CD4-positive, CD25-positive, alpha-beta regulatory T cell (primary cell): Measurements from ENCODE around the gene CTNNA2. TPM values are rescaled to one million over a fixed set of nuclear protein-coding genes. Genes with fewer than 3 reads are reported as not detected.

Experiments
- ATAC-seq, 2 donors: fragments of 150-1000 bp; cut with Tn5 transposase; one replicate each; pipeline ENCODE4 v1.10.0; 2021; ENCODE audit warnings: low read depth in 2 of 2, moderate number of reproducible peaks in 2 of 2, moderate library complexity in 1 of 2
- DNase-seq, 3 donors: peaks; one replicate each; pipeline versions ENCODE4 v3.0.0 to v3.0.0-alpha.2; 2012 to 2022; ENCODE audit warnings: mixed read lengths in 1 of 3
- H3K27ac ChIP-seq: one replicate; pipeline ENCODE4 v1.7.0; 2013; ENCODE audit warnings: mild to moderate bottlenecking, low read length; ENCODE audit not compliant: insufficient read depth, poor library complexity, severe bottlenecking
- H3K27me3 ChIP-seq: one replicate; pipeline ENCODE4 v1.7.0; 2013; ENCODE audit warnings: low read length; ENCODE audit not compliant: control insufficient read depth, insufficient read depth
- H3K36me3 ChIP-seq: one replicate; pipeline ENCODE4 v1.7.0; 2013; ENCODE audit warnings: mild to moderate bottlenecking, low read length, moderate library complexity; ENCODE audit not compliant: control insufficient read depth, insufficient read depth
- H3K4me1 ChIP-seq: 2 replicates; pipeline ENCODE4 v1.7.0; 2013; ENCODE audit warnings: mild to moderate bottlenecking, low read length; ENCODE audit not compliant: insufficient read depth, control insufficient read depth, poor library complexity, severe bottlenecking
- H3K4me3 ChIP-seq: one replicate; pipeline ENCODE4 v1.7.0; 2013; ENCODE audit warnings: low read depth, mild to moderate bottlenecking, low read length, moderate library complexity
- H3K9me3 ChIP-seq, 2 experiments: 1 replicate in 1 of 2; 2 replicates in 1 of 2; pipeline ENCODE4 v1.7.0; 2013; ENCODE audit warnings: low read length in 2 of 2, mild to moderate bottlenecking in 1 of 2, moderate library complexity in 1 of 2; ENCODE audit not compliant: control insufficient read depth in 2 of 2
- H3K27ac Mint-ChIP-seq, 3 donors: one replicate each; pipeline ENCODE4 v1.8.0; 2020 to 2022; ENCODE audit warnings: mild to moderate bottlenecking in 3 of 3, mixed read lengths in 3 of 3, moderate library complexity in 2 of 3
- H3K27me3 Mint-ChIP-seq: one replicate; pipeline ENCODE4 v1.8.0; 2022; ENCODE audit warnings: mild to moderate bottlenecking, mixed read lengths
- H3K36me3 Mint-ChIP-seq: one replicate; pipeline ENCODE4 v1.8.0; 2020; ENCODE audit warnings: mixed read lengths
- H3K4me1 Mint-ChIP-seq, 4 donors: one replicate each; pipeline ENCODE4 v1.8.0; 2020 to 2022; ENCODE audit warnings: mixed read lengths in 4 of 4, mild to moderate bottlenecking in 1 of 4
- H3K4me3 Mint-ChIP-seq, 4 donors: one replicate each; pipeline ENCODE4 v1.8.0; 2020 to 2022; ENCODE audit warnings: mild to moderate bottlenecking in 4 of 4, mixed read lengths in 4 of 4, moderate library complexity in 3 of 4
- H3K9me3 Mint-ChIP-seq, 7 donors: one replicate each; pipeline ENCODE4 v1.8.0; 2020 to 2022; ENCODE audit warnings: mixed read lengths in 7 of 7, mild to moderate bottlenecking in 3 of 7, moderate library complexity in 2 of 7
- polyA plus RNA-seq, 4 donors: library from polyadenylated mRNA; unstranded; fragments of 300-500 nt; fragmentation: Illumina TruSeq; gene quantifications; one replicate each; pipeline ENCODE4 v1.2.3, GENCODE V29; 2021
- total RNA-seq: library from RNA; stranded (reverse); gene quantifications from one replicate; pipeline ENCODE4 v1.2.3, GENCODE V29; 2022

Gene CTNNA2
- total and polyA plus RNA-seq, 5 donors from 2014 or later = not detected

DNA sequence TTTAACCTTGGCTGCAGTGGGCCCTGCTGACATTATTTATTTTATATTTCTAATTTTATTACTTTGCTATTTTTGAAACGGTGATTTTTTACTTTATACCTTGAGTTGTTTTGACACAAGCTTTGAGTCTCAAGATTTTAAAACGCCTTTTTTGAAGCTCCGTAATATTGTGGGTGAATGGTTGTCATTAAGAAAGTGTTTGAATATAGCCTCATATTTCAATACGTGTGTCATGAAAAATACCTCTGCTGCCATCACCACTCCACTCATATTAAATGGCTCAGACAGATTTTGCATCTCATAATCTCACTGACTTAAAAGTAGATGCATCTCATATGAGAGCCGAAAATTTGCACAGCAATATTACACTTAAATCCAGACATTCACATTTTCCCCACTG is 106.6 kb downstream of the CTNNA2 start:
- Mint-ChIP-seq H3K4me1 (no peaks in the 10 kb centered on the region), H3K9me3 (peaks cover 0 to 24% (median 8%) of the 10 kb centered on the region in 7 donors), H3K4me3 (no peak overlapping the region), H3K27me3 (no peaks in the 10 kb centered on the region), H3K27ac (no peak overlapping the region), H3K36me3 (no peaks in the 10 kb centered on the region)
- Histone ChIP-seq H3K27ac (no peak overlapping the region), H3K9me3 (peaks cover 3 to 8% of the 10 kb centered on the region in 2 experiments), H3K27me3 (no peaks in the 10 kb centered on the region), H3K4me3 (no peak overlapping the region), H3K36me3 (no peaks in the 10 kb centered on the region), H3K4me1 (no peaks in the 10 kb centered on the region)
- ATAC-seq = no peak
- no peak for DNase-seq

DNA sequence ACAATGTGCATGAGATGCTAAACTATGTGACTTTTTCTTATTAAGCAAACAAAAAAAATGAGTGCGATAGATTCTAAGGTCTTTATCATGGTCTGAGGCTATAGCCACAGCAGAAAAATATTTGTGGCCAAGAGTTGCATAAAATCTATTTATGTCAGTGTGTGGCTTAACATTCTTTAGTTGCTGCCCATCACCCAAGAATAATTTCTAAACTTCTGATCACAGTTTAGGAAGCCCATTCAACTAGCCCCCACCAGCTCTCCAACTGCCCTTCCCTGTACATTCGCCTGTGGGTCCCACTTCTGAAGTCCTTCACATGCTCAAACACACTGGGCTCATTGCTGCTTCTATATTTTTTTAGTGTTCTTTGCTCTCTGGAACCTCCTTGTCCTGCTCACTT is 107.1 kb downstream of the CTNNA2 start:
- H3K4me1 ChIP-seq = no peaks in the 10 kb centered on the region
- Mint-ChIP-seq H3K27ac (no peak overlapping the region), H3K4me3 (no peak overlapping the region), H3K36me3 (no peaks in the 10 kb centered on the region), H3K9me3 (peaks cover 0 to 24% (median 8%) of the 10 kb centered on the region in 7 donors), H3K4me1 (no peaks in the 10 kb centered on the region), H3K27me3 (no peaks in the 10 kb centered on the region)
- H3K4me3 ChIP-seq = no peak overlapping the region
- no peaks in the 10 kb centered on the region for H3K36me3 ChIP-seq
- H3K9me3 ChIP-seq = peaks cover 3 to 8% of the 10 kb centered on the region in 2 experiments
- ATAC-seq = no peak
- no peaks in the 10 kb centered on the region for H3K27me3 ChIP-seq
- H3K27ac ChIP-seq = no peak overlapping the region
- DNase-seq = no peak

DNA sequence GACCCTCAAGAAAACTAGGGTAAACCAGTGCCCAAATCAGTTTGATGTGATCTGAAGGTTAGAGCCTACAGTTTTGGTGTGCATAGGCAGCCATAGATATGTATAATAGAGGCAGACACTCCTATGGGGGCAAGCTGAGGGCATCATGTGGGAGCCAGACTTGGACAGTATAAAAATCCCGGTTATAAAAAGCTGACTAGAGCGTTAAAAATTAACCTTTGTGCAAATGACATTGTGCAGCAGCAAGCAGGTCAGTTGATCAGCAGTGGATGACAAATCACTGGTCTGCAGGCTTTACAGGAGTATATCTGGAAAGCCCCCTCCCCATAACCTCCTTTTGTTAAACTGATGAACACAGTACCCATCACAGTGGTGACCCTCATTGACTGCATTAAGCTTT is 107.8 kb downstream of the CTNNA2 start:
- no peaks in the 10 kb centered on the region for H3K4me1 ChIP-seq
- H3K9me3 Mint-ChIP-seq = peaks cover 0 to 22% (median 8%) of the 10 kb centered on the region in 7 donors
- no peak overlapping the region for H3K27ac ChIP-seq
- ATAC-seq (no peak), DNase-seq (no peak)
- H3K27me3 Mint-ChIP-seq = no peaks in the 10 kb centered on the region
- no peak overlapping the region for H3K4me3 ChIP-seq
- H3K36me3 Mint-ChIP-seq = no peaks in the 10 kb centered on the region
- H3K27ac Mint-ChIP-seq = no peak overlapping the region
- H3K36me3 ChIP-seq = no peaks in the 10 kb centered on the region
- H3K4me1 Mint-ChIP-seq = no peaks in the 10 kb centered on the region
- no peak overlapping the region for H3K4me3 Mint-ChIP-seq
- H3K27me3 ChIP-seq = no peaks in the 10 kb centered on the region
- H3K9me3 ChIP-seq = peaks cover 3 to 8% of the 10 kb centered on the region in 2 experiments

DNA sequence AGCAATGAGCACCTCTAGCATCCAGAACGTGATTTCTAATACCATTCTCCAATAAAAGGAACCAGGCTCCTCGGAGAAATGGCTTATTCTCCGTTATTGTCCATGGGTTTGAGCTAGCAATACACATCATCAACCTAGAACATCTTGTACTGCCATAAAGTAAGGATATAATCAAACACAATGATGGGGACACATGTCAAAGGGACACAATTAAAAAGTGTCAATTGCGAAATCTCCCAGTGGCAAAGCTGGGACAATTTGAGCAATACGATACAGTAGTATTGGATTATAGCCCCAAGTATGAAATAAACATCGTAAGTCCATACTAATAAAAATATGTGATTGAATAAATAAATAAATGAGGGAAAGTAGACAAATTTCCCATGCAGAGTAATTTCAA is 108.4 kb downstream of the CTNNA2 start:
- no peaks in the 10 kb centered on the region for H3K27me3 Mint-ChIP-seq
- DNase-seq (no peak), ATAC-seq (no peak)
- H3K4me3 Mint-ChIP-seq = no peak overlapping the region
- Histone ChIP-seq H3K4me1 (no peaks in the 10 kb centered on the region), H3K27me3 (no peaks in the 10 kb centered on the region), H3K36me3 (no peaks in the 10 kb centered on the region), H3K27ac (no peak overlapping the region), H3K4me3 (no peak overlapping the region), H3K9me3 (peaks cover 3 to 8% of the 10 kb centered on the region in 2 experiments)
- H3K36me3 Mint-ChIP-seq = no peaks in the 10 kb centered on the region
- peaks cover 1 to 22% (median 8%) of the 10 kb centered on the region in 7 donors for H3K9me3 Mint-ChIP-seq
- H3K27ac Mint-ChIP-seq = no peak overlapping the region
- H3K4me1 Mint-ChIP-seq = no peaks in the 10 kb centered on the region

DNA sequence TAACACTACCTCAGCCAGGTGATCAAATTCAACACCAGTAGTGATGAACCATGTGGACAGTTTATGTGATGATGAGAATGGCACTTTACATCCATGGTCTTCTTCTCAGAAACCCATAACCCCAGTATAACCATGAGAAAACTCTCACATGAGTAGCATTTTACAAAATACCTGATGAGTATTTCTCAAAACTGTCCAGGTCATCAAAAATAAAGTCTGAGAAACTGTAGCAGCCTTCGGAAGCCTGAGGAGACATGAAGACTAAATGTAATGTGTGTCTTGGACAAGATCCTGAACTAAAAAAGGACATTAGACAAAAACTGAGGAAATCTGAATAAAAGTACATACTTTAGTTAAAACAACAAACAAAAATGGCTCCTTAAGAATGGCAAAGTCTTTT is 108.9 kb downstream of the CTNNA2 start:
- Histone ChIP-seq H3K27me3 (no peaks in the 10 kb centered on the region), H3K9me3 (peaks cover 3 to 8% of the 10 kb centered on the region in 2 experiments), H3K4me3 (no peak overlapping the region), H3K36me3 (no peaks in the 10 kb centered on the region), H3K27ac (no peak overlapping the region), H3K4me1 (no peaks in the 10 kb centered on the region)
- Mint-ChIP-seq H3K4me1 (no peaks in the 10 kb centered on the region), H3K9me3 (peaks cover 3 to 26% (median 5%) of the 10 kb centered on the region in 7 donors), H3K27ac (no peak overlapping the region), H3K4me3 (no peak overlapping the region), H3K27me3 (no peaks in the 10 kb centered on the region), H3K36me3 (no peaks in the 10 kb centered on the region)
- ATAC-seq = no peak
- DNase-seq = no peak

DNA sequence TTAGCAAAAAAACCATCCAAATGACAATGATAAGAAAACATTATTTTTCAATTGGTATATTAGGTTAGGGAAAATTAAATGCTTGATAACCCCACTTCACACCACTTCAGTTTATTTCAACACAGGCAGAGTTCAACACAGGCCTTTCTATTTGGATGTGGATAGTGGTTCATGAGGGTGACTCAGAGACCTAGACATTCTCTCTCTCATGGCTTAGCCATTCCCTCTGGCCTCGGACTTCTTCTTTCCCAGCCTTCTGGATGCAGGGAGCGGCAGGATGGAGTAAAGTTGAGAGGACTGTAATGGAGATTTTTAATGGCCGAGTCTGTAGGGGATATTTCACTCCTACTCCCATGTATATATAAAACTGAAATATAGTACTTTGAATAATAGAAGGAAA is 109.7 kb downstream of the CTNNA2 start:
- Histone ChIP-seq H3K36me3 (no peaks in the 10 kb centered on the region), H3K27me3 (no peaks in the 10 kb centered on the region), H3K4me1 (no peaks in the 10 kb centered on the region), H3K9me3 (peaks cover 3 to 8% of the 10 kb centered on the region in 2 experiments), H3K27ac (no peak overlapping the region), H3K4me3 (no peak overlapping the region)
- no peaks in the 10 kb centered on the region for H3K27me3 Mint-ChIP-seq
- no peaks in the 10 kb centered on the region for H3K4me1 Mint-ChIP-seq
- H3K27ac Mint-ChIP-seq = no peak overlapping the region
- no peak for DNase-seq
- peaks cover 4 to 26% (median 9%) of the 10 kb centered on the region in 7 donors for H3K9me3 Mint-ChIP-seq
- H3K4me3 Mint-ChIP-seq = no peak overlapping the region
- H3K36me3 Mint-ChIP-seq = no peaks in the 10 kb centered on the region
- ATAC-seq = no peak

DNA sequence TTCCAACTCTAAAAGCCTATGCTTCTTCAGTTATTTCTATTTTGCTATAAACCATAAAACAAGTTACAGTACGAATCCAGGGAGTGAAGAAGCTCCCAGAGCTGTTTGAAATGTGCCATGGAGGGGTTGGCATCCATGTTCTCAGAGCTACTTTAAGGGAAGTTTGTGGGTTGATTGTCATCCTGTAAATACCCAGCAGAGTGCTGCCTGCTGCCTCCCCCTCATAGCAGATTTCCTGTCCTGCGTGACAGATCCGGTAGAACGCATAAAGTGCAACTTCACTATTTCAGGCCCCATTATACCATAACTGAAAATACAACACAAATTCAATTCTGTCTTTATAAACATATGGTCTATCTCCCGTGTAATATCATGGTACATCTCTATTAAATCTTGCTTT is 114.4 kb downstream of the CTNNA2 start:
- H3K4me3 Mint-ChIP-seq = no peak overlapping the region
- Histone ChIP-seq H3K36me3 (no peaks in the 10 kb centered on the region), H3K27ac (no peak overlapping the region), H3K4me1 (no peaks in the 10 kb centered on the region), H3K4me3 (no peak overlapping the region), H3K27me3 (no peaks in the 10 kb centered on the region), H3K9me3 (no peaks in the 10 kb centered on the region)
- H3K27ac Mint-ChIP-seq = no peak overlapping the region
- H3K36me3 Mint-ChIP-seq = no peaks in the 10 kb centered on the region
- ATAC-seq (no peak), DNase-seq (no peak)
- H3K9me3 Mint-ChIP-seq = peaks cover 4 to 40% (median 10%) of the 10 kb centered on the region in 7 donors
- no peaks in the 10 kb centered on the region for H3K27me3 Mint-ChIP-seq
- H3K4me1 Mint-ChIP-seq = no peaks in the 10 kb centered on the region

DNA sequence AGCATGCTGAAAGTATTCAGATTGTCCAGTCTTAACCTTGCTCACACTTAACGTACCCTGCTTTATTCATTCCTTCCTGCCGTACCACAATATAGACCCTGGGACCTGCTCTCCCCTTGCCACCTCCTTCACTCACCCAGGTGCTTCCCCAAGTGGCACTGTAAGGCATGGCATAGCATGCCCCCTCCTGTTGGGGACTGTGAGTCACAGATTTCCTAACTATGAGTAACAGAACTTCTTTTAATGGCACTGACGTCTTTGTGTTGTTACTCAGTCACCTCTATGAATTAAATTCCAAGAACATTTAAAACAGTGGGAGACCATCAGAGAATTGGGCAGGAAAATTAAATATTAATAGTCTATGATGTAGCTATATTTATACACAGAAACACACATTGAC is 117.2 kb downstream of the CTNNA2 start:
- Histone ChIP-seq H3K4me3 (no peak overlapping the region), H3K27ac (no peak overlapping the region), H3K27me3 (no peaks in the 10 kb centered on the region), H3K4me1 (no peaks in the 10 kb centered on the region), H3K36me3 (no peaks in the 10 kb centered on the region), H3K9me3 (peaks cover 0 to 3% of the 10 kb centered on the region in 2 experiments)
- Mint-ChIP-seq H3K36me3 (no peaks in the 10 kb centered on the region), H3K4me1 (peaks cover 0 to 4% (median 0%) of the 10 kb centered on the region in 4 donors), H3K27me3 (no peaks in the 10 kb centered on the region), H3K27ac (no peak overlapping the region), H3K4me3 (no peak overlapping the region), H3K9me3 (peaks cover 5 to 41% (median 17%) of the 10 kb centered on the region in 7 donors)
- ATAC-seq (no peak), DNase-seq (no peak)
